Measurements from ENCODE around the gene ZNF79.

The ZNF79 gene

GRCh38 chr9:127426756-127427155, 2.6 kb downstream of the ZNF79 start:
- DNase-seq (ENCODE audit: low read depth), result peak; percentile 23

GRCh38 chr9:127428348-127428747, 4.2 kb downstream of the ZNF79 start:
- DNase-seq (ENCODE audit: low read depth), result no peak

GRCh38 chr9:127430415-127430814, 6.2 kb downstream of the ZNF79 start:
- no peak for DNase-seq (ENCODE audit: low read depth)

- peak; percentile 23 for DNase-seq (ENCODE audit: low read depth)
Measured at GRCh38 chr9:127437497-127438264, 13.5 kb downstream of the ZNF79 start.

GRCh38 chr9:127438394-127438793, 14.2 kb downstream of the ZNF79 start:
- DNase-seq (ENCODE audit: low read depth), result no peak

- DNase-seq (ENCODE audit: low read depth), result no peak
Measured at GRCh38 chr9:127444283-127444920, 20.2 kb downstream of the ZNF79 start.

GRCh38 chr9:127444921-127445850, 21.0 kb downstream of the ZNF79 start:
- DNase-seq (ENCODE audit: low read depth), result peak; percentile 57

GRCh38 chr9:127445851-127446712, 21.9 kb downstream of the ZNF79 start:
- peak; percentile 59 for DNase-seq (ENCODE audit: low read depth)

GRCh38 chr9:127446713-127447415, 22.7 kb downstream of the ZNF79 start:
- DNase-seq (ENCODE audit: low read depth), result peak; percentile 46

- peak; percentile 46 for DNase-seq (ENCODE audit: low read depth)
Measured at GRCh38 chr9:127447416-127448111, 23.4 kb downstream of the ZNF79 start.

- peak; percentile 18 for DNase-seq (ENCODE audit: low read depth)
Measured at GRCh38 chr9:127448112-127448805, 24.1 kb downstream of the ZNF79 start.

- peak; percentile 42 for DNase-seq (ENCODE audit: low read depth)
Measured at GRCh38 chr9:127449332-127449966, 25.3 kb downstream of the ZNF79 start.

GRCh38 chr9:127450243-127450760, 26.1 kb downstream of the ZNF79 start:
- DNase-seq (ENCODE audit: low read depth), result peak; percentile 48

- peak; percentile 97 for DNase-seq (ENCODE audit: low read depth)
Measured at GRCh38 chr9:127450830-127451607, 26.8 kb downstream of the ZNF79 start, which contains the start of the genes LRSAM1 and RPL12. TSS of gene LRSAM1 (plus strand) at chr9:127451510. CDS start at chr9:127454528, 3,018 bp downstream. TSS of gene RPL12 (minus strand) at chr9:127451406. CDS start at chr9:127451317, 89 bp downstream.

- DNase-seq (ENCODE audit: low read depth), result no peak
Measured at GRCh38 chr9:127451608-127451857, 27.4 kb downstream of the ZNF79 start.

- peak; percentile 72 for DNase-seq (ENCODE audit: low read depth)
Measured at GRCh38 chr9:127451858-127452656, 27.9 kb downstream of the ZNF79 start.

GRCh38 chr9:127452691-127453090, 28.5 kb downstream of the ZNF79 start:
- peak; percentile 6 for DNase-seq (ENCODE audit: low read depth)

Data from ELR (cell line).